Mesodermal cell (in vitro differentiated cells): ENCODE data around the gene DUSP18.

Source experiments
- H3K27ac ChIP-seq: 2 replicates; pipeline ENCODE4 v1.7.0; 2013; ENCODE audit warnings: mild to moderate bottlenecking, low read depth, low read length, moderate library complexity; ENCODE audit not compliant: severe bottlenecking
- H3K36me3 ChIP-seq: 2 replicates; pipeline ENCODE4 v1.7.1; 2013; ENCODE audit warnings: mild to moderate bottlenecking, low read length, moderate library complexity; ENCODE audit not compliant: control insufficient read depth, insufficient read depth
- H3K4me1 ChIP-seq: one replicate; pipeline ENCODE4 v1.7.1; 2013; ENCODE audit warnings: mild to moderate bottlenecking, low read length; ENCODE audit not compliant: insufficient read depth, control insufficient read depth, poor library complexity, severe bottlenecking
- H3K4me3 ChIP-seq: 2 replicates; pipeline ENCODE4 v1.7.0; 2013; ENCODE audit warnings: low read length, control low read depth, mild to moderate bottlenecking; ENCODE audit not compliant: insufficient read depth, poor library complexity, severe bottlenecking; ENCODE audit errors: extremely low read depth
- H3K9me3 ChIP-seq: 2 replicates; pipeline ENCODE4 v1.7.1; 2013; ENCODE audit warnings: mild to moderate bottlenecking, low read length, moderate library complexity; ENCODE audit not compliant: control insufficient read depth
- WGBS, 2 experiments: methylation state at CpG; one replicate each; pipeline ENCODE4 v1.1.5; 2013; ENCODE audit warnings: missing lambda C conversion rate in 2 of 2; ENCODE audit not compliant: insufficient coverage in 2 of 2; 5-methylcytosine and 5-hydroxymethylcytosine counted together

The DUSP18 gene

DNA sequence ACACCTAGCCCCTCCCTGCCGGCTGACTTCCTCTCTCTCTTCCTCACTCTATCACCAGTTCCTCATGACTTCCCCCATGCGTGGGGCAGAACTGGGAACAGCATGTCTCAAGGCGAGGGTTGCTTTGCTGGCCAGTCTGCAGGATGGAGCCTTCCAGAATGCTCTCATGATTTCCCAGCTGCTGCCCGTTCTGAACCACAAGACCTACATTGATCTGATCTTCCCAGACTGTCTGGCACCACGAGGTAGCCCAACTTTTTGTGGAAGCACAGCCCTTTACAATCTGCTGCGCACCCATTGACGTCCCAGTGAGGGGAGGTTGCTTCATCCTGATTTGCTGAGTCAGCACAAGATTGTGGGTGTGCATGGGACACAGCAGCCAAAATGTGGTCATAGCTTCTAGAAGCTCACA, 52.1 kb downstream of the DUSP18 start:
- WGBS, 2 experiments = 94% methylated on average over 4 to 7 of the region's 7 CpGs
- Histone ChIP-seq H3K4me3 (no peak overlapping the region), H3K36me3 (no peaks in the 10 kb centered on the region), H3K27ac (no peak overlapping the region), H3K4me1 (no peaks in the 10 kb centered on the region), H3K9me3 (no peaks in the 10 kb centered on the region)

DNA sequence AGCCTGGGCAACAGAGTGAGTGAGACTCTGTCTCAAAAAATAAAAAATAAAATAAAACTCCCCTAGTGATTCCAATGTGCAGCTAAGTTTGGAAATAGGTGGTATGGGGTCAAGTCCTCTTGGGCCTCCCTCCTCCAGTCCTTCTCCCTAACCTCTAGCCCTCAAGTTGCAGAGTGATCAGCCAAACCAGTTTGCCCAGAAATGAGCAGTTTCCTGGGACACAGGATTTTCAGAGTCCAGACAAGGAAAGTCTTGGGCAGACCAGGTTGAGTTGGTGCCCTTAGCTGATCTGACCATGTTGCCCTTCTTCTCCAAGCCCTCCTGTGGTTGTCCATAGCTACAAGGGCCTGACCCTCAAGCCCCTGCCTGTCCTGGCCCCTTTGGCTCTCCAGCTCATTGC, 52.8 kb downstream of the DUSP18 start:
- Histone ChIP-seq H3K27ac (no peak overlapping the region), H3K4me3 (no peak overlapping the region), H3K9me3 (no peaks in the 10 kb centered on the region), H3K36me3 (no peaks in the 10 kb centered on the region), H3K4me1 (peaks cover 3% of the 10 kb centered on the region)

DNA sequence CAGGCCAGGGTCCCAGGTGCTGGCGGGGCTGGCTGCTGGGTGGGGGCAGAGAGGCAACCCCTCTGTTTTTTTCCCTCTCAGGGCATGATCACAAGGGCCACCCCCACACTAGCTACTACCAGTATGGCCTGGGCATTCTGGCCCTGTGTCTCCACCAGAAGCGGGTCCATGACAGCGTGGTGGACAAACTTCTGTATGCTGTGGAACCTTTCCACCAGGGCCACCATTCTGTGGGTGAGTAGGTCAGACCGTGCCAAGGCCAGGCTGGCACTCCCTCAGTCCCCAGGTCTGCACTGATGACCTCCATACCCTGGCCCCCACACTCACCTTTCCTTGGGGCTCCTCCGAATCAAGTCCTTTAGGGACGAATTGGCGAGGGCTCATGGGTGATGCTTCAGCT, 53.4 kb downstream of the DUSP18 start:
- 96 to 98% methylated on average over 4 to 5 of the region's 7 CpGs for WGBS, 2 experiments
- no peaks in the 10 kb centered on the region for H3K36me3 ChIP-seq

GRCh38 chr22:30612789-30613188, 54.9 kb downstream of the DUSP18 start:
- 91 to 95% methylated on average over 7 to 8 of the region's 8 CpGs for WGBS, 2 experiments
- Histone ChIP-seq H3K4me1 (peaks cover 16% of the 10 kb centered on the region), H3K36me3 (no peaks in the 10 kb centered on the region), H3K4me3 (no peak overlapping the region), H3K9me3 (no peaks in the 10 kb centered on the region), H3K27ac (no peak overlapping the region)

More for the DNA sequence above, 53.4 kb downstream of the DUSP18 start:
- H3K27ac ChIP-seq = no peak overlapping the region
- H3K4me3 ChIP-seq = no peak overlapping the region
- H3K9me3 ChIP-seq = no peaks in the 10 kb centered on the region
- peaks cover 8% of the 10 kb centered on the region for H3K4me1 ChIP-seq
